DMS114 treated with DMSO at 0.1 percent for 48 hours (cell line): ENCODE results near the gene DDX31.
"Not testable (repeated sequence)": the region's sequence is repeated elsewhere in the genome, so short reads cannot be mapped to it uniquely, and the experiment has no call there.

Source experiments
- DNase-seq: peaks from one replicate; lab custom pipeline; 2025; ENCODE audit not compliant: unreplicated experiment; lab: John Stamatoyannopoulos, UW

The DDX31 gene

GRCh38 chr9:132582786-132583583, 86.8 kb downstream of the DDX31 start:
- no peak for DNase-seq

- DNase-seq: no peak
Observed at GRCh38 chr9:132582276-132582785, 87.5 kb downstream of the DDX31 start, which contains the start of gene BARHL1. BARHL1 (plus strand) TSS chr9:132582606; CDS start chr9:132582798, 192 bp downstream.

GRCh38 chr9:132579427-132579798, 90.4 kb downstream of the DDX31 start:
- no peak for DNase-seq

DNA sequence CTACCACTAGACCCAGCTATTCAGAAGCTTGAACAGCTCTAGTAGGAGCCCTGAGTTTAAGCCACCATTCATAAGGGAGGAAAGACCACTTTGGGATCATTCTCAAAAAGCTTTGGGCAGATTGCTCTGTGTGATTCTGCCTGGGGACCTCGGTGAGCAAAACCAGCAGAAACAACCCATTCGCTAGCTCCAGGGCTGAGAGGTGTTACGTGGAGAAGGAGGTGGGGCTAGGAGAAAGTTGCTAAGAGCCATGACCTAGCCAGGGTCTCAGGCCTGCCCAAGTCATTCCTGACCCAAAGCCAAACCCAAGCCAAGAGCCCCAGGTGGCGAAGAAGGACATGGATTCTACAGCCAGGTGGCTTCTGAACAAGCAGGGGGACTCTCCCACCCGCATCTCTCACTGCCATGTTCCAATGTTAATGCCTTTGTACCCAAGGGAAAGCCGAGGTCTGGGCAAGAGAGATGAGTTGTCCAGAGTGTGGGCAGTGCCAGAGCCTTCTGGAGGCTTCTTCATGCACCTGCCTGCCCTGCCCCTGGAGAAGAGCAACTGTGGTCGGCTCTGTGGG, 91.3 kb downstream of the DDX31 start:
- no peak for DNase-seq

GRCh38 chr9:132577119-132577518, 92.7 kb downstream of the DDX31 start:
- no peak for DNase-seq

DNA sequence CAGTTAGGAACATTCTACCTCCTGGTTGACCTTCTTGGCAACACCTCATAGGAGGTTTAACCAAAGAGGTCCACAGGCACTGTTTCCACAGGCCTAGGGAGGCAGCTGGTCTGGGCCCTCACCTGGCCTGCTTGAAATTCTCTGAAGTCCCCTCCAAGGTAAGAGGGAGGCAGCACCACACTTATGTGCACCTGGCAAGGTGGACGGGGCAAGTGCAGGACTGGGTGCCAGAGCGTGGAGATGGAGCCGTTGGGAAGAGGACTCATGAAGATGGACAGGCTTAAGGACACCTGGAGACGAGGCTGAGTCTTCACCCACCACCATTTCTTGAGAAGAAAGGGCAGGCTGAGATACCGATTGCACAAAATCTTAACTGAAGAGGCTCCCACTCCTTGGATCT, 94.0 kb downstream of the DDX31 start:
- DNase-seq: no peak

- DNase-seq: peak; percentile 42
Observed at GRCh38 chr9:132575005-132575609, 94.7 kb downstream of the DDX31 start.

- DNase-seq: no peak
Observed at GRCh38 chr9:132572921-132573320, 96.9 kb downstream of the DDX31 start.

GRCh38 chr9:132571806-132572600, 97.8 kb downstream of the DDX31 start:
- no peak for DNase-seq

DNA sequence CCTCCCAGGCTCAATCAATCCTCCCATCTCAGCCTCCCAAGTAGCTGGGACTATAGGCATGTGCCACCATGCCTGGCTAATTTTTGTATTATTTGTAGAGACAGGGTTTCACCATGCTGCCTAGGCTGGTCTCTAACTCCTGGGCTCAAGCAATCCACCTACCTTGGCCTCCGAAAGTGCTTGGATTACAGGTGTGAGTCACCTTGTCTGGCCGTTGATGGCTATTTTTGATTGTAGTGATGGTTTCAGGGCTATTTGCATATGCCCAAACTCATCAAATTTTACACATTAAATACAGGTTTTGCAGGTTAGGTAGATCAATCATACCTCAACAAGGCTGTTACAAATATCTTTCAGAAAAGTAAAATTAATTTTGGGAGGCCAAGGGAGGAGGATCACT, 101.0 kb downstream of the DDX31 start:
- not testable (repeated sequence) for DNase-seq

- no peak for DNase-seq
Observed at GRCh38 chr9:132564526-132564925, 105.3 kb downstream of the DDX31 start.

GRCh38 chr9:132562306-132562573, 107.5 kb downstream of the DDX31 start:
- DNase-seq: no peak

GRCh38 chr9:132560616-132561202, 109.1 kb downstream of the DDX31 start:
- DNase-seq: no peak

GRCh38 chr9:132559711-132560110, 110.1 kb downstream of the DDX31 start:
- DNase-seq: no peak

- no peak for DNase-seq
Observed at GRCh38 chr9:132557159-132557558, 112.6 kb downstream of the DDX31 start.

- no peak for DNase-seq
Observed at GRCh38 chr9:132556714-132557113, 113.1 kb downstream of the DDX31 start.

DNA sequence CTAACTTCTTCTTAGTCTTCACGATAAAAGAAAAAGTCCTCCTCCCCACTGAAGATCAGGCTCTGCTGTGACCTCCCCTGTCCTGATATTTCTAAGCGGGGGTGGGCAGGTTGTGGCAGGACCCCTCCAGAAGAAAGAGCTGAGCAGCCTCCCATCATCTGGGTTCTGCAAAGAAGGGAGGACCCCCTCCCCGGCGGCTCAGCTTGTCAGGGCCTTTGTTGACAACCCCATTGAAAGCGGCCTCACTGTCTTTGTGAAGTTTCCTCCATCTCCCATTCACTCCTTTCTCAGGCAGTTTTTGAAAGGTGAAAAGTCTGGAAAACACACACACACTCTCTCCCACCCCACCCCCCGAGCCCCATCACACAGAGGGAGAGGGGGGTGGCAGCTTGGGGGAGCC, 113.5 kb downstream of the DDX31 start:
- DNase-seq: no peak

GRCh38 chr9:132555528-132555927, 114.3 kb downstream of the DDX31 start:
- DNase-seq: no peak

- DNase-seq: no peak
Observed at GRCh38 chr9:132554755-132555154, 115.0 kb downstream of the DDX31 start.

DNA sequence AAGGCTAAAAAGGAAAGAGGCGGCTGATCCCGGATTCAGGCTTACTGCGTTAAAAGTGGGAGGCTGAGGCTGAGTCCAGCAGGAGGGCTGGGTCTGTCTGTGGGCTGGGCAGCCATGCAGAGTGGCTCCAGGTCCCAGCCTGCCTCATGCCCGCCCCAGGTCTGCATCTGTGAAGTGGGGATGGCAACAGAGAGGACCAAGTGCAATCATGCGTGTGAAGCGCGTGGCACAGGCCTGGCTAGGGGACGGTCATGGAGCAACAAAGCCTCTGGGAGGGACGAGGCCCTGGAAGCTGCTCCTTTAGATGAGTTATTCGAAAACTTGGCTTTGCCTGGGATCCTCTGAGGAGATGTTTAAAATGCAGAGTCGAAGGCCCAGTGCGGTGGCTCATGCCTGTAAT, 117.7 kb downstream of the DDX31 start:
- no peak for DNase-seq

GRCh38 chr9:132551556-132551955, 118.2 kb downstream of the DDX31 start:
- DNase-seq: no peak
